IMR-90 (cell line): ENCODE data around the gene FUT8. TPM values are rescaled to one million over a fixed set of nuclear protein-coding genes. Genes with fewer than 3 reads are reported as not detected.

ENCODE experiments used
- ATAC-seq: fragments of 200-7000 bp; cut with Tn5 transposase; 2 replicates; pipeline ENCODE4 v1.9.1; 2020; ENCODE audit warnings: low read depth, mild to moderate bottlenecking, moderate library complexity
- BruUV-seq: library from RNA; stranded (reverse); fragments of 400-500 nt; replicated peaks from 2 replicates; lab custom pipeline; 2021; lab: Mats Ljungman, UMichigan
- CTCF ChIA-PET: fragments of 300-600 bp; formaldehyde crosslinking; extraction: SDS; loops from one replicate; lab custom pipeline; 2021; ENCODE audit warnings: antibody characterized with exemption; lab: Yijun Ruan, JAX
- POLR2A ChIA-PET: fragments of 300-600 bp; sonication (Branson Sonifier 250); formaldehyde crosslinking; loops from one replicate; lab custom pipeline; 2022; ENCODE audit warnings: antibody characterized with exemption; ENCODE audit not compliant: unreplicated experiment; lab: Charles Lee
- DNase-seq: peaks from one replicate; pipeline ENCODE4 v3.0.0; 2013
- H2AFZ ChIP-seq: replicated peaks from 2 replicates; pipeline ENCODE3; 2013; ENCODE audit warnings: low read length, mild to moderate bottlenecking; ENCODE audit not compliant: poor library complexity
- H2AK5ac ChIP-seq: 2 replicates; pipeline ENCODE4 v1.6.1; 2013; ENCODE audit warnings: low read depth, low read length, inconsistent platforms
- H2AK9ac ChIP-seq: replicated peaks from 2 replicates; pipeline ENCODE3; 2013; ENCODE audit warnings: mild to moderate bottlenecking, low read depth, low read length, moderate library complexity; ENCODE audit not compliant: poor library complexity
- H2BK120ac ChIP-seq: 2 replicates; pipeline ENCODE4 v1.6.1; 2013; ENCODE audit warnings: low read depth, low read length, inconsistent platforms
- H2BK15ac ChIP-seq: 3 replicates; pipeline ENCODE4 v1.6.1; 2013; ENCODE audit warnings: low read depth, low read length, inconsistent platforms
- H2BK20ac ChIP-seq: 2 replicates; pipeline ENCODE4 v1.6.1; 2013; ENCODE audit warnings: low read depth, mild to moderate bottlenecking, inconsistent platforms, low read length, moderate library complexity
- H2BK5ac ChIP-seq: 2 replicates; pipeline ENCODE4 v1.6.1; 2013; ENCODE audit warnings: mild to moderate bottlenecking, low read depth, low read length, inconsistent platforms; ENCODE audit not compliant: poor library complexity, severe bottlenecking
- H3K14ac ChIP-seq: replicated peaks from 2 replicates; pipeline ENCODE4 v1.6.1; 2013; ENCODE audit warnings: low read depth, low read length, inconsistent platforms
- H3K18ac ChIP-seq: 2 replicates; pipeline ENCODE4 v1.6.1; 2013; ENCODE audit warnings: low read depth, low read length, control low read depth
- H3K23ac ChIP-seq: 2 replicates; pipeline ENCODE4 v1.6.1; 2013; ENCODE audit warnings: low read depth, low read length, inconsistent platforms
- H3K27ac ChIP-seq: 2 replicates; pipeline ENCODE4 v1.5.1; 2013; ENCODE audit warnings: mild to moderate bottlenecking, control low read depth, low read length; ENCODE audit not compliant: insufficient read depth
- H3K27me3 ChIP-seq: 2 replicates; pipeline ENCODE4 v1.6.1; 2013; ENCODE audit warnings: low read length; ENCODE audit not compliant: control insufficient read depth, insufficient read depth
- H3K36me3 ChIP-seq: 2 replicates; pipeline ENCODE4 v1.6.1; 2013; ENCODE audit warnings: low read length, mixed read lengths; ENCODE audit not compliant: control insufficient read depth, insufficient read depth
- H3K4ac ChIP-seq: 2 replicates; pipeline ENCODE4 v1.6.1; 2013; ENCODE audit warnings: low read depth, low read length, inconsistent platforms
- H3K4me1 ChIP-seq: 2 replicates; pipeline ENCODE4 v1.6.1; 2013; ENCODE audit warnings: low read length, mixed read lengths; ENCODE audit not compliant: control insufficient read depth, insufficient read depth
- H3K4me2 ChIP-seq: 2 replicates; pipeline ENCODE4 v1.6.1; 2013; ENCODE audit warnings: low read depth, mild to moderate bottlenecking, control low read depth, low read length, moderate library complexity
- H3K4me3 ChIP-seq: 2 replicates; pipeline ENCODE4 v1.5.1; 2013; ENCODE audit warnings: low read depth, mild to moderate bottlenecking, control low read depth, low read length, moderate library complexity; ENCODE audit not compliant: insufficient read depth
- H3K56ac ChIP-seq: 2 replicates; pipeline ENCODE4 v1.6.1; 2013; ENCODE audit warnings: low read length, inconsistent platforms; ENCODE audit not compliant: insufficient read depth; ENCODE audit errors: extremely low read depth
- H3K79me1 ChIP-seq, 2 experiments: 2 replicates each; pipeline ENCODE4 v1.6.1; 2013; ENCODE audit warnings: low read length in 2 of 2, inconsistent platforms in 1 of 2, low read depth in 1 of 2
- H3K9ac ChIP-seq: 2 replicates; pipeline ENCODE4 v1.6.1; 2013; ENCODE audit warnings: low read depth, low read length, control low read depth
- H3K9me1 ChIP-seq: 2 replicates; pipeline ENCODE4 v1.6.1; 2013; ENCODE audit warnings: low read length, inconsistent platforms; ENCODE audit not compliant: insufficient read depth
- H3K9me3 ChIP-seq: 2 replicates; pipeline ENCODE4 v1.6.1; 2013; ENCODE audit warnings: low read length; ENCODE audit not compliant: control insufficient read depth, insufficient read depth
- H4K20me1 ChIP-seq: 2 replicates; pipeline ENCODE4 v1.6.1; 2013; ENCODE audit warnings: low read length, inconsistent platforms; ENCODE audit not compliant: insufficient read depth
- H4K5ac ChIP-seq: 2 replicates; pipeline ENCODE4 v1.6.1; 2013; ENCODE audit warnings: mild to moderate bottlenecking, low read depth, low read length, control low read depth
- H4K8ac ChIP-seq, 2 experiments: 2 replicates each; pipeline ENCODE4 v1.6.1; 2013; ENCODE audit warnings: low read depth in 2 of 2, low read length in 2 of 2, control low read depth in 1 of 2, inconsistent platforms in 1 of 2
- H4K91ac ChIP-seq: 2 replicates; pipeline ENCODE4 v1.6.1; 2013; ENCODE audit warnings: low read depth, low read length, inconsistent platforms; ENCODE audit not compliant: insufficient read depth
- BHLHE40 ChIP-seq: fragments of 150-350 bp; IDR thresholded peaks from 2 replicates; pipeline ENCODE4 v1.6.1; 2016; ENCODE audit warnings: mild to moderate bottlenecking, low read depth, low read length
- CEBPB ChIP-seq: IDR thresholded peaks from 2 replicates; pipeline ENCODE4 v1.6.1; 2012; ENCODE audit warnings: low read depth, low read length, improper control_type of control experiment
- CHD1 ChIP-seq: IDR thresholded peaks from 2 replicates; pipeline ENCODE4 v1.6.1; 2012; ENCODE audit warnings: low read depth, low read length, improper control_type of control experiment
- FOS ChIP-seq: fragments of 150-350 bp; IDR thresholded peaks from 2 replicates; pipeline ENCODE4 v1.6.1; 2016; ENCODE audit warnings: low read depth, low read length
- MAZ ChIP-seq: IDR thresholded peaks from 2 replicates; pipeline ENCODE4 v1.6.1; 2012; ENCODE audit warnings: low read depth, mild to moderate bottlenecking, low read length, improper control_type of control experiment, moderate library complexity, borderline replicate concordance
- NFE2L2 ChIP-seq: fragments of 150-350 bp; IDR thresholded peaks from 2 replicates; pipeline ENCODE4 v1.6.1; 2016; ENCODE audit warnings: low read depth, mild to moderate bottlenecking, low read length
- POLR2A ChIP-seq: IDR thresholded peaks from 2 replicates; pipeline ENCODE4 v1.6.1; 2012; ENCODE audit warnings: mild to moderate bottlenecking, low read depth, low read length
- RFX5 ChIP-seq: IDR thresholded peaks from 2 replicates; pipeline ENCODE4 v1.8.0; 2012; ENCODE audit warnings: low read depth, mild to moderate bottlenecking, low read length, moderate library complexity
- SMC3 ChIP-seq: fragments of 150-350 bp; IDR thresholded peaks from 2 replicates; pipeline ENCODE4 v1.6.1; 2016; ENCODE audit warnings: low read depth, mild to moderate bottlenecking, antibody characterized with exemption, low read length, moderate library complexity
- WGBS, 2 experiments: methylation state at CpG; one replicate each; pipeline versions ENCODE4 v1.1.5 to v1.1.7; 2013; ENCODE audit warnings: missing lambda C conversion rate in 2 of 2; ENCODE audit not compliant: insufficient read length in 1 of 2; ENCODE audit errors: extremely low coverage in 2 of 2; 5-methylcytosine and 5-hydroxymethylcytosine counted together
- dilution Hi-C: fragments of 300-500 bp; cut with HindIII; formaldehyde crosslinking; loops from one replicate; pipeline ENCODE4 v1.14.3; 2018; ENCODE audit warnings: low sequenced_read_pairs; ENCODE audit not compliant: unreplicated experiment
- in situ Hi-C: fragments of 300-500 bp; cut with MboI; formaldehyde crosslinking; loops from 3 replicates; pipeline ENCODE4 v1.14.3; 2019; ENCODE audit warnings: low sequenced_read_pairs, inconsistent platforms, mixed read lengths
- intact Hi-C: fragments of 100-400 bp; cut with micrococcal nuclease; formaldehyde crosslinking; loops from 2 replicates; pipeline ENCODE4 v1.10.0; 2022
- polyA plus RNA-seq, 3 experiments: library from polyadenylated mRNA; depleted of rRNA; stranded (reverse); fragments of >200 nt; gene quantifications; 2 replicates each; pipeline ENCODE4 v1.2.3, GENCODE V29; 2012; ENCODE audit warnings: low replicate concordance in 1 of 3
- total RNA-seq: library from RNA; depleted of rRNA; stranded (reverse); fragments of >200 nt; gene quantifications from 2 replicates; pipeline ENCODE4 v1.2.3, GENCODE V29; 2012
- TF ChIP-seq, protein P1 (sequence below): fragments of 150-350 bp; IDR thresholded peaks from 2 replicates; pipeline ENCODE4 v1.6.1; 2017; ENCODE audit warnings: mild to moderate bottlenecking, antibody characterized with exemption, low read length, low read depth
- TF ChIP-seq, protein P2 (sequence below): conservative IDR thresholded peaks from 2 replicates; pipeline ENCODE4 v1.5.1; 2012; ENCODE audit warnings: mild to moderate bottlenecking, low read depth, low read length, improper control_type of control experiment
- TF ChIP-seq, protein P3 (sequence below): fragments of 150-350 bp; IDR thresholded peaks from 2 replicates; pipeline ENCODE4 v1.6.1; 2016; ENCODE audit warnings: low read depth, mild to moderate bottlenecking, low read length, moderate library complexity, borderline replicate concordance

The FUT8 gene
- total and polyA plus RNA-seq, 2 of the 4 experiments (the other 2 are of a cell fraction): 15.6 to 72.9 TPM

DNA sequence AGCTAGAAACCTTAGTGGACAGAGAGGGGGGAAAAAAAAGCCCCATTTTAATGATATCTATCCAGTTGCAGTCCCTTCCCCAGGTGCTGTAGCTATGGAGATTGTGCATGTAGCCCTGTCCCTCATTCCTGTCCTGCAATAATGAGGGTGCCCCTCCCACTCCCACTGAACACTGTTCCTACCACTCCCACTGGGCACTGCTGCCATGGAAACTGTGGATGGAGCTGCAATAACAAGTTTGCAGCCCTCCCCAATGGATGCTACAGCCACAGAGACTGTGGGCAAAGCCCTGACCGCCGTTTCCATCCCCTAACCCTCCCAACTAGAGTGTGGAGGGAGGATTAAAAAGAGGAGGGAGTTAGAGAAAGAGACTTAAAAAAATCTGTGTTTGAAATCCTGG, 238.3 kb downstream of the FUT8 start:
- WGBS, 2 experiments: no CpG with 5 or more reads among the region's 2 CpGs
- Histone ChIP-seq H3K4me1 (no peaks in the 10 kb centered on the region), H3K56ac (no peak overlapping the region), H3K36me3 (no peaks in the 10 kb centered on the region), H4K91ac (no peak overlapping the region), H2AK5ac (no peak overlapping the region), H2BK120ac (no peak overlapping the region), H4K8ac (no peak overlapping the region), H2AK9ac (no peak overlapping the region), H3K9me3 (no peaks in the 10 kb centered on the region), H3K4ac (no peak overlapping the region), H3K9me1 (no peaks in the 10 kb centered on the region), H3K27me3 (no peaks in the 10 kb centered on the region), H3K4me2 (no peak overlapping the region), H3K23ac (no peak overlapping the region), H3K4me3 (no peak overlapping the region), H3K79me1 (no peaks in the 10 kb centered on the region), H3K18ac (no peak overlapping the region), H3K27ac (no peak overlapping the region), H3K9ac (no peak overlapping the region), H3K14ac (no peak overlapping the region), H2BK20ac (no peak overlapping the region), H2BK5ac (no peak overlapping the region), H2BK15ac (no peak overlapping the region), H4K5ac (no peak overlapping the region), H2AFZ (no peak overlapping the region), H4K20me1 (no peaks in the 10 kb centered on the region)
- BruUV-seq: no TSS peak
- intact Hi-C loops (no loop called here), dilution Hi-C loops (no loop called here), in situ Hi-C loops (no loop called here)
- no peak for DNase-seq
- TF ChIP-seq SMC3 (no peak), NFE2L2 (no peak), MAZ (no peak), POLR2A (no peak), RFX5 (no peak), BHLHE40 (no peak), CEBPB (no peak), CHD1 (no peak), FOS (no peak)
- TF ChIP-seq, protein P1, sequence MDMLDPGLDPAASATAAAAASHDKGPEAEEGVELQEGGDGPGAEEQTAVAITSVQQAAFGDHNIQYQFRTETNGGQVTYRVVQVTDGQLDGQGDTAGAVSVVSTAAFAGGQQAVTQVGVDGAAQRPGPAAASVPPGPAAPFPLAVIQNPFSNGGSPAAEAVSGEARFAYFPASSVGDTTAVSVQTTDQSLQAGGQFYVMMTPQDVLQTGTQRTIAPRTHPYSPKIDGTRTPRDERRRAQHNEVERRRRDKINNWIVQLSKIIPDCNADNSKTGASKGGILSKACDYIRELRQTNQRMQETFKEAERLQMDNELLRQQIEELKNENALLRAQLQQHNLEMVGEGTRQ: no peak
- TF ChIP-seq, protein P2, sequence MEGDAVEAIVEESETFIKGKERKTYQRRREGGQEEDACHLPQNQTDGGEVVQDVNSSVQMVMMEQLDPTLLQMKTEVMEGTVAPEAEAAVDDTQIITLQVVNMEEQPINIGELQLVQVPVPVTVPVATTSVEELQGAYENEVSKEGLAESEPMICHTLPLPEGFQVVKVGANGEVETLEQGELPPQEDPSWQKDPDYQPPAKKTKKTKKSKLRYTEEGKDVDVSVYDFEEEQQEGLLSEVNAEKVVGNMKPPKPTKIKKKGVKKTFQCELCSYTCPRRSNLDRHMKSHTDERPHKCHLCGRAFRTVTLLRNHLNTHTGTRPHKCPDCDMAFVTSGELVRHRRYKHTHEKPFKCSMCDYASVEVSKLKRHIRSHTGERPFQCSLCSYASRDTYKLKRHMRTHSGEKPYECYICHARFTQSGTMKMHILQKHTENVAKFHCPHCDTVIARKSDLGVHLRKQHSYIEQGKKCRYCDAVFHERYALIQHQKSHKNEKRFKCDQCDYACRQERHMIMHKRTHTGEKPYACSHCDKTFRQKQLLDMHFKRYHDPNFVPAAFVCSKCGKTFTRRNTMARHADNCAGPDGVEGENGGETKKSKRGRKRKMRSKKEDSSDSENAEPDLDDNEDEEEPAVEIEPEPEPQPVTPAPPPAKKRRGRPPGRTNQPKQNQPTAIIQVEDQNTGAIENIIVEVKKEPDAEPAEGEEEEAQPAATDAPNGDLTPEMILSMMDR: no peak
- TF ChIP-seq, protein P3, sequence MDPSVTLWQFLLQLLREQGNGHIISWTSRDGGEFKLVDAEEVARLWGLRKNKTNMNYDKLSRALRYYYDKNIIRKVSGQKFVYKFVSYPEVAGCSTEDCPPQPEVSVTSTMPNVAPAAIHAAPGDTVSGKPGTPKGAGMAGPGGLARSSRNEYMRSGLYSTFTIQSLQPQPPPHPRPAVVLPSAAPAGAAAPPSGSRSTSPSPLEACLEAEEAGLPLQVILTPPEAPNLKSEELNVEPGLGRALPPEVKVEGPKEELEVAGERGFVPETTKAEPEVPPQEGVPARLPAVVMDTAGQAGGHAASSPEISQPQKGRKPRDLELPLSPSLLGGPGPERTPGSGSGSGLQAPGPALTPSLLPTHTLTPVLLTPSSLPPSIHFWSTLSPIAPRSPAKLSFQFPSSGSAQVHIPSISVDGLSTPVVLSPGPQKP: no peak
- ChIA-PET CTCF (no interaction called here), POLR2A (no interaction called here)
- no peak for ATAC-seq
